GM21723 (cell line): ENCODE results near the gene SDHB.

Experiments
- ATAC-seq: cut with Tn5 transposase; IDR thresholded peaks from one replicate; pipeline ENCODE4 v1.9.1; 2021; ENCODE audit warnings: mild to moderate bottlenecking, moderate library complexity; ENCODE audit not compliant: unreplicated experiment

SDHB gene

DNA sequence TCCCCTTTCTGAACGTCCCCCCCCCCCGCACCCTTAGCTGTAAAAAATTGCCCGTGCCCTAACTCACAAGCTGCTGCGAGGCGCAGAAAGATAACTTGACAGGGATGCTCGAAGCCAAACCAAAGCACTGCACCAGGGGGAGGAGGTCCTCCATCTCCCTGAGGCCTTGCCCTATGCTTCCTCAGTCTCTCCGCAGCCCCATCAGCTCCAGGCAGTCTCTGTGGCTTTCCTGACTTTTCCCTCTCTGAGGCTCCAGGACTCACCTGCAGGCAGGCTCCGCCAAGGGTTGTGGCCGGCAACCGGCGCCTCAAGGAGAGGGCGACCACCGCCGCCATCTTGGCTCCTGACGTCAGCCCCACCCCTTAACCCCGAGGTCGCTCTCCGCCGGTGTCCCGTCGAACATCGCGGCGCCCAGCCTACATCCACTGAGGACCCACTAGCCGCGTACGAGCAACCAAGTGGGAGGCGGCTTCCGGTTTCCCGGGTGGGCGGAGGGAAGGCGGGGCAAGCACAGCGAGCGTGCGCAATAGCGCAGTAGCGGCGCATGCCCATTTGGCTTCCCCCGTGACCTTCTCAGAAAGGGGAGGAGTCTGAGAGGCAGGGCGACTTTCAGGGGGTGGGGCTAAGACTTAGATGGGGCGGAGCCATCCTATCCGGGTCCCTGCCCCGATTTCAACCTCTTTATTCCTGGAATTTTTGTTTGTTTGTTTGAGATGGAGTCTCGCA, at the start of gene SDHB:
SDHB (minus strand) TSS at position 348 of the 726 bp plus-strand sequence; CDS start at position 335, 13 bp downstream.
- peak; percentile 94 for ATAC-seq

DNA sequence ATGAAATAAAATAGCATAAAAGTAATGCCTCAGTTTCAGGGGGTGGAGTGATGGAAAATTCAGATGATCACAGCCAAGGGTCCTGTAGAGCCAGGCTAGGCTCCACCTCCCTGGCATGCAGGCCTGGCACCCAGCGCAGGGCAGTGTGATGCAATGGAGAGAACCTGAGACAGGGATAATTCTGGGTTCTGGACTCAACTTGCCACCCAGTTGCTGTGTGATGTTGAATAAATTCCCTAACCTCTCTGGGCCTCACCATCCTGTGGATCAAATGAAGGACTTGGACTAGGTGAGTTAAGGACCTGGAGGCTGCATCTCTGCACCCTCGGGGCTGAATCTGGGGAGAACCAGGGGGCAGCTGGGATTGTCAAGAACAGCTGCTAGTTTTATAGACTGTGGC, 48.4 kb upstream of the SDHB start:
- ATAC-seq = no peak

DNA sequence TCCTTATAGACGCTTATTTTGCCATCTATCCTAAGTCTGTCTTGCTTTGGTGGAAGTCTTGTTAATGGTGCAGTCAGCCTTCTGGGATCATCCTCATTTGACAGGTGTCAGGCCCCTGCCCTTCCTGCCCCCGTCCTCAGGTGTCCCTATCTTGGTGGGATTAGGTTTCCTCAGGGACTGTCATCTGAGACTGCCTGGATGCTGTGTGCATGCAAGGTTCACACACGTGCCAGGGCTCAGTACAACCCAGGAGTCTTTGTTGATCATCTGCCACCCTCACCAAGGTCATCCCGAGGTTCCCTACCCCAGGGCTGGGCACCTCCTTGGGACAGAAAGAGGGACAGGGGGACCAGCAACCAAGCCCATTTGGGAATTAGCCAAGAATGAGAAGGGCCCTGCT, 47.4 kb upstream of the SDHB start:
- no peak for ATAC-seq

DNA sequence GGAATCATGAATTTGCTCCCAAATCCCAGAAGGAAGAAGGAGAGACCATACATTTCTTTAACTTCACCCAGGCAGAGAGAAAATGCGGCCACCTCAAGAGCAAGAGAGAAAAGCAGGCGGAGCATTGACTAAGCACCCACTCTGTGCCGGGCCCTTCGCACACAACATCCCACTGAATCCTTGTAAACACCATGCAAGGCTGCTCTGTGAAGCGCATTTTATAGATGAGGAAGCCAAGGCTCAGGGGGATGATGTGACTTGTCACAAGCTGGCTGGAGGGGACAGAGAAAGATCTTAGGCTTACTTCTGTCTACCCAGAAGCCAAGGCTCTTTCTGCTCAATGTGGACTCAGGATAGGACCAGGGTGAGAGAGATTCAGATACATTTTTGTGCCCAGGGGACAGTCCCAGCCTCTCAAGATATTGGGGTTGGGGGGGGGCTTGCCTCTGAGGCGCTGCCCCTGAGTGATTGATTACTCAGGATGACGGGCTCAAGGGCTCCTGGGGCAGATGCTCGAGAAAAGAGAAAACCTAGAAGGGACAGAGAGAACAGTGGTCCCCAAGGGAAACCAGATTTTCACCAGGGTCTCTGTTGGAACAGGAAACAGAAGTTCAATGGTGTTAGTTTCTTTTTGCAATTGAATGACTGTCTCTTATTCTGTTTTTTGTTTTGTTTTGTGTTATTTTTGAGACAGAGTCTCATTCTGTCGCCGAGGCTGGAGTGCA, 45.9 kb upstream of the SDHB start:
- no peak for ATAC-seq

DNA sequence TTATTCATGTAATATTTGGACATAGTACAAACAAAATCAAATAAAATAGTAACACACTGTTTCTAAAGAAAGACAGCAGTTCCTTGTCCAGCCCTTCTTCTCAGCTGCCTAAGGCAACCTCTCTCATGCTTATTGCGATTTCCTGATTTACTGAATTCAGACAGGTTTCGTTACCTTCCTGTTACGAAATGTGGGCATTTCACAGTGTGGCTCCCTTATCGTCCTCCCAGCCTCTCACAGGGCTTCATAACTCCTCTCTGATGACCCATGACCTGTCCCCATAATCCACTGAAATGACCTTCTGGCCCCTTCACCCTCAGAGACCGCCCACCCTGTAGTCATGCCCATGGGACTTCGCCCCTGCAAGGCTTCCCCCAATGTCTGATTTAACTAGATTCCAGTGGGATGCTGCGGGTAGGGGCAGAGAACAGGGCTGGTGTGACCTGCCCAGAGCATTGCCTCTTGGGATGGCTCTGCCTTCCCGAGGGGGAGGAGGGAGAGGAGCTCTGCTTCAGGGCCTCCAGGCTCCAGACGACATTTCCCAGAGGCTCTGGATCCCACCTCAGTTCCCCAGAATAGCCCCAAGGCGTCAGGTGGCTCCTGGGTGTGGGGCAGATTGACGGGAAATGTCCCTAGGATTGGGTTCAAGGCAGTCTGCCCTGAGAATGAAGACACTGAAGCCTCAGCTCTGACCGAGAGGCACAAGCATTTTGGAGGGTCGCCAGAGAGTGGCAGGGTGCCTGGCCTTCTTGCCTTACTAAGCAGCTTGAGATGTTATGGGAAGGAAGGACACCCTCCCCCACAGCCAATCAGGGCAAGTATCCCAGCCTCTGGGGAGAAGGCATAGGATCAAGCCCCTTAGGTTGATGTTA, 44.9 kb upstream of the SDHB start:
- ATAC-seq = no peak

DNA sequence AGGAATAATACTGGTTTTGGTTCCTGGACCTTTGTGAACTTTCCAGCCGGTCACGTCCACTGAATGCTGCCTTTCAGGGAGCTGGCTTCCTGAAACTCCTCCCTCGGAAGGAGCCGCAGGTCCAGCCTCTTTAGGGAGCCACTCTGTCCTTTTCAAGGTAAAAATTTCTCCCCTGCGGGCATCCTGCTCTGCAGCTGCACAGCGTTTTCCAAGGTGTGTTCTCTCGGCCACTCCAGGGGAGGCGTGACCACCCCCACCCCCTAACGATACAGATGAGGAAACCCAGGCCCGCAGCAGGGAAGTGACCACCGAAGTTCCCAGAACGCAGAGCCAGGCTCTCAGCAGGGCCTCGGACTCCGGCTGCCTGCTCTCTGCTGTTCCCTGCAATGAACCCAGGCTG, 44.0 kb upstream of the SDHB start:
- ATAC-seq = no peak

DNA sequence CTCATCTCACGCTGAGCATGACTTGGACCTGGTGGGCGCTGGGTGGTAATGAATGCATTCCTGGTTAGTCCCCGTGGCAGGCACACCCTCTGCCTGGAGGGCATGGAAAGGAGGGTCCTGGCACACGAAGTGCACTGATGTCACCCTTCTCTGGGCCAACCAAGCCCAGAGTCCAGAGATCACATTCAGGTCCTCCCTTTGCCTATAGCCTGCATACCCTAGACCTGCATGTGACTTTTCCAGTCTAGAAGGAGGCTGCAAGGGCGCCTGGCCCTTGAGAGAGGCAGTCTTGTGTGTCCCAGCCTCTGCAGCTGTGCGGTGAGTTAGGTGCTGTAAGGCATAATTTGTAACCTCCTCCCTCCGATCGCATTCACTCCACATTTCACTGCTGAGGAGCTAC, 43.3 kb upstream of the SDHB start:
- ATAC-seq = no peak

DNA sequence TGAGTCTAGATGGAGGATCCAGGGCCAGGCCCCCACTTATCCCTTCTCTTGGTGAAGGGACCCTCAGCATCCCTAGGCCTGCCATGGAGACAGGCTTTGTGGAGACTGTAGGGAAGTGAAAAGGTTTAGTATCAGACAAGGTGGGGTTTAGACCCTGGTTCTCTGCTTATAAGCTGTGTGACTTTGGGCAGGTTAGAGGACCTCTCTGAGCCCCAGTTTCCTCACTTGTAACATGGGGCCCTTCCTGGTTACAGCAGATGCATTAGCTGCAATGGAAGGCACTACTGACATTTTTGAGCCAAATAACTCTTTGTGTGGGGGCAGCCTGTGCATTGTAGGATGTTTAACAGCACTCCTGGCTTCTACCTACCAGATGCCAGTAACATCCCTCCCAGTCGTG, 42.8 kb upstream of the SDHB start:
- ATAC-seq = no peak

DNA sequence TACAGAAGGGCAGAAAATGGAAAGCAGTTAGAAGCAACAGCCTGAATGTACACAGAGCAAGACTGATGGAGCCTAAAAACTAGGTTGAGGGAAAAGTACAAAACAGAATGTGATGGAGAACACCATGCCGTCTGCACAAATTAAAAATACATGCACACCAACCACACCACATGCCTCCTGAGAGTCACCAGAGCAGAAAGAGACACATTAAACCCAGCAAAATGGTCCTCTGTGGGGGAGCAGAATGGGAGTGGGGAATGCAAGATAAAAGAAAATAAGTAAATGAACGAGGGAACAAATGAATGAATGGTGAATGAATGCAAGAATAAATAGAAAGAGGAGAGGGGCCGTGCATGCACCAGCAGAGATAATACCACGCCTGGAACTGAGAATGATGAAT, 41.3 kb upstream of the SDHB start:
- no peak for ATAC-seq

DNA sequence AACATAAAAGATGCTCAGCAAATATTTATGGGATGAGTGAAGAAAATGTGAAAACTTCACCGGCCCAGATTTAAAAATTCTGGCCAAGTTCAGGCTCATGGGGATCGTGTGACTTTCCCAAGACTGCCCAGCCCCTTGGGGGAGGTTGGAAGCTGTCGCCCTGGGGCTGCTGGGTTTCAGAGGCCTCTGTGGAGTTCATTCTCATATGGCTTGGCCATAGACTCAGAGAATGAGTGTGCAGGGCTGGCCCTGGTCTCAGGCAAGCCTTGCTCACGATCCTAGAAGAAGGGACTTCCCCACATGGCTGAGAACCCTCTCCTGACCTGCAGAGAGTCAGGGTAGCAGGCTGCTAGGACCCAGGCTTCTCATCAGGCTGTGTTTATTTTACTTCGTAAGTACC, 40.8 kb upstream of the SDHB start:
- ATAC-seq = no peak

DNA sequence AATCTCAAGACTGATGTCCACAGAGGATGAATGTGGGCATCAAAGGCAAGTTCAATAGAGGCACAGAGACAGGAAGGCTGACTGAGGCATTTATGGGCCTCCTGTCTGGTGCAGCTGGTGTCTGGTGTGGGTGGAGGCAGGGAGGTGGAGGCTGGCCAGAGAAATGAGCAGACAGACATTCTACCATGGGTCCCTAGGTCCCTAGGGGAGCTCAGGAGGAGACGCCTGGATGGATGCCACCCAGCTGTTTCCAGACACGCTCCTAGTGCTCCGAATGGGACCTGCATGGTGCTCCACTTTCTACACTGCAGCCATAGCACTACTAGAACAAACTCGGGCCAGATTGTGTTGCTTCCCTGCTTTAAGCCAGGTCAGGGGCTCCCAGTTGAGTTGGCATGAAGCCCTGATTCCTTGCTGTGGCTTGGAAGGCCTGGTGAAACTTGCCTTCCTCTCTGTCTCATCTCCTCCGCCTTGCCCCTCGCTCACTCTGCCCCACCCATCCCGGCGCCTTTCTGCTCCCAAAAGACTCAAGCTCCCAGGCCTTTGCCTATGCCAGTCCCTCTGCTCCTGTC, 40.1 kb upstream of the SDHB start:
- ATAC-seq = no peak

DNA sequence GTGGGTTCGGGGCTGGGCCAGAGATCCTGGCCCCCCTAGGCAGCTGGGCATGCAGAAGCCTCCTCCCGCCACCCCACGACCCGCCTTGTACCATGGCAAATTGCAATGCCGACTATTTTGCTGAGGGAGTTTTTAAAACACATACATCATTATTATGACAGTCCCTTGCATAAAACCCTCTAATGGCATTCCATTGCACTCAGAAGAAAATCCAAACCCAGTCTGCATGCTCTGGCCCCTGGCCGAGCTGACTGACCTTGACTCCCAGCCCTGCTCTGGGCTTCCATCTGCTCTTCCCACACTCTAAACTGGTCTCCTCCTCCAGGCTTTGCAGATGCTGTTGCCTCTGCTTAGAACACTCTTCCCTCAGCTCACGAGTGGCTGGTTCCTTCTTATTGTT, 37.4 kb upstream of the SDHB start:
- no peak for ATAC-seq

DNA sequence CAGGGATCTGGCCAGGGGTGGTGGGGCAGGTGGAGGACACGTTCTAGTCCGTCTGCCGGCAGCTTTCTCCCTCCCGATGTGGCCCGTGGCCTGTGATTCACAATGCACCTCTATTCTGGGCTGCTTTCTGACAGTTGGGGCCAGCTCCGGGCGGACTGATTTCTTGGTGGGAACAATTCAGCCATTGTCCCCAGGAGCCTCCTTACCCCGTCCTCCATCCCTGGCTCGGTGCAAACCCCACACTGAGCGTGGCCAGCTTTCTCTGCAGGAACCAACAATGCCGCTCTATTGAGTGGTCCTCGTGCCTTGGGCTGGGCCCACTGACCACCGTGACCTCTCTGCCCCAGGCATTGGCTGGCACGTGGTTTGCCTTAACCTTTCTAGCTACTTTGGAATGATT, 35.7 kb upstream of the SDHB start:
- no peak for ATAC-seq

DNA sequence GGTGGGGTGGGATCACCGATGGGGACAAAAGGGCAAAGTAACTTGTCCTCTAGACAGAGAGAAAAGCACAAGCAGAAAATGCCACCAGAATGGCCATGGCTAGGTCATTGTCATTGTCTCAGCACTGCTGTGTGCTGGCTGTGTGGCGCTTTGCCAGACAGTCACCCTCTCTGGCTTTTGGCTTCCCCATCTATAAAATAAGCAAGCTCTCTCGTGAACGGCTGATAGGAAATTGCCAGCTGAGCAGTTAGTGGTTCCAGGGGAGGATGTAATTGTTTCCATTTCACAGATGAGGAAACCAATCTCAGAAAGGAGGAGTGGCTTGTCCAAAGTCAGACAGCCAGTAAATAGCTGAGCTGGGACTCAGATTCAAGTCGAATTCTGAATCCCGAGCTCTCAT, 32.9 kb upstream of the SDHB start:
- no peak for ATAC-seq

DNA sequence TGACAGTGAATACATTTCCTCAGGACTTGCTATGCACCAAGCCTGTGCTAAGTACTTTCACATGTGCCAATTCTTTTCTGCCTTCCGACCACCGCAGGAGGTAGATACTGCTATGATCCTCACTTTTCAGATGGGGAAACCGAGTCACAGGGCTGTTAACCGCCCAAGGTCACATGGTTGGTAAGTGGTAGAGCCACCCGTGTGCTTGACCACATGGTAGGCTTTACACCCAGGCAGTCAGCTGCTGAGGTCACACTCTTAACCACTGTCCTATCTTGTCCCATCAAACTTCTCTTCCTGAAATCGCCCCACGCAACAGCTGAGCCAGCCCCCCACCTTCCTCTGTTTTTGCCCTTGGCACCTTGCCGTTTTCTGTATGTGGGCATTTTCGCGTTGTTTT, 31.0 kb upstream of the SDHB start:
- no peak for ATAC-seq

DNA sequence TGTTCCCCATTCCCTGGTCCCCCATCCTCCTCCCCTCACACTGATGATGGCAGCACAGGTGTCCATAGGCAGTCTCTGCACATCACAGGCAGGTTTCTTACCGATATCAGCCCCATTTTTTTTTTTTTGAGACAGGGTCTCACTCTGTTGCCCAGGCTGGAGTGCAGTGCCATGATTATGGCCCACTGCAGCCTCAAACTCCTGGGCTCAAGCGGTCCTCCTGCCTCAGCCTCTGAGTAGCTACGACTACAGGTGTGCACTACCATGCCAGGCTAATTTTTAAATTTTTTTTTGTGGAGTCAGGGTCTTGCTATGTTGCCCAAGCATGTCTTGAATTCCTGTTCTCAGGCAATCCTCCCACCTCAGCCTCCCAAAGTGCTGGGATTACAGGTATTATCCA, 28.9 kb upstream of the SDHB start:
- ATAC-seq = no peak

DNA sequence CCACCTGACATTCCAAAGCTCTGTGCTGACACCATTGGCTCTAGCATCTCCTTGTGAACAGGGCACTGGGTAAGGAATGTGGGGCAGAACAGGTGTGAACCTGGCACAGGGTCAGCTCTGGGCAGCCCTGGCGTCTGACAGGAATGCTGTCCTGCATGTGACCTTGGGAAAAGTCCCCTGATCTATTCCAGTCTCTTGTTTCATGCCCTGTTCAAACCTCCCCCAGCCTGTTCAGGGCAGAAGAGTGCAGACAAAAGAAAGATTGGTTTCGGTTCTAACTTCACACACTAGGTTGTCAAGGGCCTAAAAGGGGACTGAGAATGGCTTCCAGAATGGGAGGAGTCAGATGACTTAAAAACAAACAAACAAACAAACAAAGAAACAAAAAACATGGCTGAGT, 27.6 kb upstream of the SDHB start:
- no peak for ATAC-seq

DNA sequence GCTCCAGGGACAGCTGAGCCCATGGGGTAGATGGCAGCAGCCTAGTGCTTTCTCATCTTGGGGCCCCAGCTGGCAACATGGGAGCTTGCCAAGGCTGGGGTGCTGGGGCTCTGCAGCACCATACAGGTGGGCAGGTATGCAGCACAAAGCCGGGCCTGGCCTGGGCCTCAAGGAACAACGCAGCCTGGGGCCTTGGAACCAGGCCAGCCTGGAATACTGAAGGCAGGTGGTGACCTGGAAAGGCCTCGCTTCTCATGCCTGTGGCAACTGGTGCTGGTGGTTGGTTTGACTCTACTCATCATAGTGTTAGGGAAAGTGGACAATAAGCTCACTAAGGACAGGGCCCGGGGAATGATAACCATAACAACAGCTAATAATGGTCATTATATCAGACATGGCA, 27.0 kb upstream of the SDHB start:
- ATAC-seq = no peak

DNA sequence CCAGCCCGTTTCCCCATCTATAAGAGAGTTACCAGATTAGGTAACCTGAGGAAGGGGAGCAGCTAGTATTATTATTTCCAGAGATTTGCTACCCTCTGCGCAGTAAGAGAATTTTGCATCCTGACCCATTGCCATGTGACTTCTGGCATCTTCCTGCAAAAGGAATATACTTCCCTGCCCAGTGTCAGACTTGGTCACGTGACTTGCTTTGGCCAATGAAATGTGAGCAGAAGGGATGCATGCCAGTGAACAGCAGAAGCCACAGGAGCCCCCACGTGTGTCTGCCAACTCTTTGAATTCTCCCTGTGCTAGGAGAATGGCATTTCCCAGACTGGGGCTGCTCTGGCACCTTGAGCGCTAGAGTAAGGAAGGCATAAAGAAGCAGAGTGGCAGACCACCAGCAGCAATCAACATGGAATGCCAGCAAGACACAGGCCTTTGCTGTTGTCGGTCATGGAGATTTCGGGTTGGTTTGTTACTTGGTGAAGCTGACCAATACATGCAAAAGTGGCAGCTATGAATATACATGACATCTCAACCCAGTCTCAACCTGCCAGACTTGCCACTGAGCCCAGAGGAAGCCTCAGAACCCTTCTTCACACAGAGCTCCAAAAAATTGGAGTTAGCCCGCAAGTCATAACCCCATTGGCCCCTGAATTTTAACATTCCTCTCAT, 26.4 kb upstream of the SDHB start:
- no peak for ATAC-seq

DNA sequence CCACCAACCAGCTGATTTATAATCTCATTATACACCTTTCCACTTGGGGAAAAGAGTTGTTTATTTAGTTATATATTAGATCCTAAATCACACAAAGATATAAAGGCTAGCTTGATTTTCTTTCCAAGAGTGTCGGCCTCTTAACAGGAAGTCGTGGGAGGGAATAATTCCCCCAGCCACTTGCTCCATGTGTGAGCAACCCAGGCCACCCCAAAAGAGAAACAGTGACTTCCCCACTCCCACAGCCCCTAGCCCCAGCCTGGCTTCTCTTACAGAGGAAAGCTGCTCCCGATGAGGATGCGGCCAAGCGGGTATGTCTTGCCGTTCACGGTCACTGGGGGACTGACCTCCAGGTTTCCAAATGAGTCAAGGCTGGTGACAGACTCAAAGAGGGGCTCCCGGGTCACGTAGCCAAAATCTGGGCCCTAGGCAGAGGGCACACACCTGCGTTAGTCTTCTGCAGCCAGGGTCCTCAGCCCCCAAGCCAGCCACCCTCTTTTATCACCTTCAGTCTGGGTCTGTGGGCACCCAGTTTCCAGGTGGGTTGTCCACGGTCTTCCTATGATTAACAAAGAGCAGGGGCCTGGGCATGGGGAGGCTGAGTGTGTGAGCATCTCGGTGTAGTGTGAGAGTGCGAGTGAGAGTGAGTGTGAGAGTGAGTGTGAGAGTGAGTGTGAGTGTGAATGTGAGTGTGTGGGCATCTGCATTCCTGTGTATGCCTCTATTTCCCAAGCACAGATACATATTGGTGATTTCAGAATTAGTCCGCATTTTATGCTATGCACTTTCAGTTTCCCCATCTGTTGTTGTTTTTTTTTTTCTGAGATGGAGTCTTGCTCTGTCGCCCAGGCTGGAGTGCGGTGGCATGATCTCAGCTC, 25.4 kb upstream of the SDHB start:
- no peak for ATAC-seq
